GM10248 (cell line): ENCODE results near the gene CACNA1I.

Experiments
- CTCF ChIA-PET: fragments of 300-600 bp; sonication (Branson Sonifier 250); formaldehyde crosslinking; extraction: SDS; loops from one replicate; lab custom pipeline; 2021; ENCODE audit warnings: antibody characterized with exemption; lab: Yijun Ruan, JAX
- POLR2A ChIA-PET: fragments of 350-650 bp; sonication (Branson Sonifier 250); formaldehyde crosslinking; extraction: SDS; loops from one replicate; lab custom pipeline; 2020; ENCODE audit warnings: antibody characterized with exemption; lab: Yijun Ruan, JAX
- DNase-seq: peaks from one replicate; pipeline ENCODE4 v3.0.0; 2012; ENCODE audit errors: extremely low spot score
- TF ChIP-seq, protein P1 (sequence below): IDR thresholded peaks from 2 replicates; pipeline ENCODE4 v1.5.1; 2012; ENCODE audit warnings: mild to moderate bottlenecking, low read depth; ENCODE audit errors: extremely low read depth, missing control alignments, control extremely low read depth

CACNA1I gene

GRCh38 chr22:39661501-39661841, 90.9 kb downstream of the CACNA1I start:
- ChIA-PET POLR2A (no interaction called here), CTCF (interaction anchor here (0.9 kb wide), 1 partner anchor 363 kb away, joined by 3 read pairs; no protein-coding TSS in a partner anchor)
- TF ChIP-seq, protein P1, sequence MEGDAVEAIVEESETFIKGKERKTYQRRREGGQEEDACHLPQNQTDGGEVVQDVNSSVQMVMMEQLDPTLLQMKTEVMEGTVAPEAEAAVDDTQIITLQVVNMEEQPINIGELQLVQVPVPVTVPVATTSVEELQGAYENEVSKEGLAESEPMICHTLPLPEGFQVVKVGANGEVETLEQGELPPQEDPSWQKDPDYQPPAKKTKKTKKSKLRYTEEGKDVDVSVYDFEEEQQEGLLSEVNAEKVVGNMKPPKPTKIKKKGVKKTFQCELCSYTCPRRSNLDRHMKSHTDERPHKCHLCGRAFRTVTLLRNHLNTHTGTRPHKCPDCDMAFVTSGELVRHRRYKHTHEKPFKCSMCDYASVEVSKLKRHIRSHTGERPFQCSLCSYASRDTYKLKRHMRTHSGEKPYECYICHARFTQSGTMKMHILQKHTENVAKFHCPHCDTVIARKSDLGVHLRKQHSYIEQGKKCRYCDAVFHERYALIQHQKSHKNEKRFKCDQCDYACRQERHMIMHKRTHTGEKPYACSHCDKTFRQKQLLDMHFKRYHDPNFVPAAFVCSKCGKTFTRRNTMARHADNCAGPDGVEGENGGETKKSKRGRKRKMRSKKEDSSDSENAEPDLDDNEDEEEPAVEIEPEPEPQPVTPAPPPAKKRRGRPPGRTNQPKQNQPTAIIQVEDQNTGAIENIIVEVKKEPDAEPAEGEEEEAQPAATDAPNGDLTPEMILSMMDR = no peak
- DNase-seq = no peak

DNA sequence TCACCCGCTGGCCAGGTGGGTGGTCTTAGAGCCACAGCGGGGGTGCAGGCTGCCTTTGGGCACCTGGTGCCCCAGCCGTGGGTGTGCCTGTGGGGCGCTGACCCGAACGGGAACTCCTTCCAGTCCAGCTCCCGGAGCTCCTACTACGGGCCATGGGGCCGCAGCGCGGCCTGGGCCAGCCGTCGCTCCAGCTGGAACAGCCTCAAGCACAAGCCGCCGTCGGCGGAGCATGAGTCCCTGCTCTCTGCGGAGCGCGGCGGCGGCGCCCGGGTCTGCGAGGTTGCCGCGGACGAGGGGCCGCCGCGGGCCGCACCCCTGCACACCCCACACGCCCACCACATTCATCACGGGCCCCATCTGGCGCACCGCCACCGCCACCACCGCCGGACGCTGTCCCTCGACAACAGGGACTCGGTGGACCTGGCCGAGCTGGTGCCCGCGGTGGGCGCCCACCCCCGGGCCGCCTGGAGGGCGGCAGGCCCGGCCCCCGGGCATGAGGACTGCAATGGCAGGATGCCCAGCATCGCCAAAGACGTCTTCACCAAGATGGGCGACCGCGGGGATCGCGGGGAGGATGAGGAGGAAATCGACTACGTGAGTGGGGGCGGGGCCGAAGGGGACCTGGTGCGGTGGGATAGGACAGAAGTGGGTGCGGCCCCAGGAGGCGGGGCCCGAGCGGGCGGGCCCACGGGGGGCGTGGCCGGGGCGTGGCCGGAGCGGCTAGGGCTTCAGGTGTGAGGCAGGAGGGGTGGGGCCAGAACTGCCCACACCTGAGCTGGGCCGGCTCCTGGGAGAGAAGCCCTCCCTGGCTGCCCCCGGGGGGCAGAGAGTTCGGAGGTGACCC, 91.5 kb downstream of the CACNA1I start:
- ChIA-PET POLR2A (no interaction called here), CTCF (interaction anchor here (0.9 kb wide), 1 partner anchor 362 kb away, joined by 3 read pairs; no protein-coding TSS in a partner anchor)
- TF ChIP-seq, protein P1 = no peak
- DNase-seq = no peak

GRCh38 chr22:39662686-39663052, 92.1 kb downstream of the CACNA1I start:
- TF ChIP-seq, protein P1 = no peak

DNA sequence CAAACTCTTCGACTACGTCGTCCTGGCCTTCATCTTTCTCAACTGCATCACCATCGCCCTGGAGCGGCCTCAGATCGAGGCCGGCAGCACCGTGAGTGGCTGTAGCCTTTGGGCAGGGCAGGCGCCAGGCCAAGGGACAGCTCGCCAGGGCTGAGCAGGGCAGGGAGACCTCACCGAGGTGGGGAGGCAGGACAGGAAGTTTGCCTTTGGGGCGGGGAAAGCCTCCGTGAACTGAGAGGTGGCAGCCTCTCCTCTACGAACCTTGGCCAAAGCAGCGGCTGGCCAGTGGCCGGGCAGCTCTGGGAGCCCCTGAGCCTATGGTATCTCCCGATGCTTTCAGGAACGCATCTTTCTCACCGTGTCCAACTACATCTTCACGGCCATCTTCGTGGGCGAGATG, 93.2 kb downstream of the CACNA1I start:
- POLR2A ChIA-PET = no interaction called here
- TF ChIP-seq, protein P1 = no peak
- CTCF ChIA-PET = no interaction called here
- DNase-seq = no peak

More at GRCh38 chr22:39662686-39663052, 92.1 kb downstream of the CACNA1I start:
- ChIA-PET CTCF (no interaction called here), POLR2A (no interaction called here)
- DNase-seq = no peak

DNA sequence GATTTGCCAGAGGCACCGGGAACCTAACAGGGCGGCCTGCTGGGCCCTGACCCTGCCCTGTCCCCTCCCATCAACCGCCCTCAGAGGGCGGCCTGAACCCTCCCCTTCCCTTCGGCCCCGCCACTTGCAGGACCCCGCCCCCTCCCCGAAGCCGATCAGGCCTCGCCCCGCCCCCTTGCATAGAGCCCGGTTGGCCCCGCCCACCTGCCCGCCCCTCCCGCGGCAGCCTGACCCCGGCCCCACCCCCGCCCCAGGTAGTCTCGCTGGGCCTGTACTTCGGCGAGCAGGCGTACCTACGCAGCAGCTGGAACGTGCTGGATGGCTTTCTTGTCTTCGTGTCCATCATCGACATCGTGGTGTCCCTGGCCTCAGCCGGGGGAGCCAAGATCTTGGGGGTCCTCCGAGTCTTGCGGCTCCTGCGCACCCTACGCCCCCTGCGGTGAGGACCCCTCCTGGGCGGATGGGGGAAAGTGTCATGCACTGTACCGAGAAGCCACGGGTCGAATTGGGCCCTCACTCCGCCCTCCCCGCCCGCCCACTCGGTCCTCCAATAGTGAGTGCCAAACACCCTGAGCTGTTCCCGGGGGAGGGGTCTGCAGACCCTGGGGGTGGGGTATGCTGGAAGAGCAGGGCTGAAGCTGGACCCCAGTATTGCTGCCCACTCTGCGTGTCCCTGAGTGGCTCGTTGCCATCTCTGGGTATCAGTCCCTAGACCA, 94.1 kb downstream of the CACNA1I start:
- TF ChIP-seq, protein P1 = no peak
- POLR2A ChIA-PET = no interaction called here
- DNase-seq = peak; percentile 48
- CTCF ChIA-PET = no interaction called here

DNA sequence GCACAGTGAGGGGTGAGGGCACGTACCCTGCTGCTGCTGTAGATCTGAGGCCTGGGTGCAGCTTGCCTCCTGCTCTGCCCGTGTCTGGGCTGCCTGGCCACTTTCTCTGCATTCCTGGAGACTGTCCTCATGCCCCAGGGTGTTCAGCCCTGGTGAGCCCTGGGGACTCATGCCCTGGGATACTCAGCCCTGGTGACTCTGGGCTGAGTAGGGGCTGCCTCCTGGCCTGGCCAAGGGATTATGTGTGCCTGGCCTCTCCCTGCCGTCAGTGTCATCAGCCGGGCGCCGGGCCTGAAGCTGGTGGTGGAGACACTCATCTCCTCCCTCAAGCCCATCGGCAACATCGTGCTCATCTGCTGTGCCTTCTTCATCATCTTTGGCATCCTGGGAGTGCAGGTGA, 94.7 kb downstream of the CACNA1I start:
- no peak for DNase-seq
- ChIA-PET POLR2A (no interaction called here), CTCF (no interaction called here)
- TF ChIP-seq, protein P1 = no peak
